Endothelial cell (in vitro differentiated cells): Measurements from ENCODE around the gene MAP3K5. TPM values are rescaled to one million over a fixed set of nuclear protein-coding genes. Genes with fewer than 3 reads are reported as not detected.

ENCODE experiments used
- DNase-seq: peaks from one replicate; pipeline ENCODE4 v3.0.0; 2021; ENCODE audit warnings: low spot score
- H3K27ac Mint-ChIP-seq: one replicate; pipeline ENCODE4 v1.8.0; 2021; ENCODE audit warnings: mixed read lengths, inconsistent platforms; ENCODE audit not compliant: unreplicated experiment
- H3K27me3 Mint-ChIP-seq: one replicate; pipeline ENCODE4 v1.8.0; 2021; ENCODE audit warnings: mild to moderate bottlenecking, moderate library complexity, mixed read lengths, inconsistent platforms; ENCODE audit not compliant: unreplicated experiment
- H3K36me3 Mint-ChIP-seq: one replicate; pipeline ENCODE4 v1.8.0; 2021; ENCODE audit warnings: mild to moderate bottlenecking, low read depth, mixed read lengths, inconsistent platforms; ENCODE audit not compliant: unreplicated experiment
- H3K4me1 Mint-ChIP-seq: one replicate; pipeline ENCODE4 v1.8.0; 2021; ENCODE audit warnings: mild to moderate bottlenecking, mixed read lengths, inconsistent platforms; ENCODE audit not compliant: unreplicated experiment
- H3K4me3 Mint-ChIP-seq: one replicate; pipeline ENCODE4 v1.8.0; 2021; ENCODE audit warnings: mild to moderate bottlenecking, mixed read lengths, inconsistent platforms; ENCODE audit not compliant: unreplicated experiment
- H3K9me3 Mint-ChIP-seq: one replicate; pipeline ENCODE4 v1.8.0; 2021; ENCODE audit warnings: mixed read lengths, inconsistent platforms; ENCODE audit not compliant: unreplicated experiment
- CTCF ChIP-seq: fragments of 200-600 bp; sonication (generic); IDR thresholded peaks from one replicate; pipeline ENCODE4 v1.5.0; 2021; ENCODE audit warnings: antibody characterized with exemption; ENCODE audit not compliant: unreplicated experiment
- total RNA-seq: library from RNA; stranded (reverse); fragmentation: NEBNext Ultra II Directional; extraction: Animal tissue kit (Norgen Biotek cat#: 25700); gene quantifications from one replicate; pipeline ENCODE4 v1.2.1, GENCODE V29; 2021; ENCODE audit not compliant: unreplicated experiment

Gene MAP3K5
- total RNA-seq, 1 donor from 2014 or later = 0.33 TPM

- no peak for DNase-seq
- TF ChIP-seq CTCF = no peak
- no peaks in the 10 kb centered on the region for H3K9me3 Mint-ChIP-seq
- H3K4me1 Mint-ChIP-seq = no peaks in the 10 kb centered on the region
- H3K36me3 Mint-ChIP-seq = no peaks in the 10 kb centered on the region
- no peak overlapping the region for H3K27ac Mint-ChIP-seq
- no peak overlapping the region for H3K4me3 Mint-ChIP-seq
- H3K27me3 Mint-ChIP-seq = no peaks in the 10 kb centered on the region
These were observed 274.7 kb downstream of the MAP3K5 start for GRCh38 chr6:136517582-136517981.

GRCh38 chr6:136517002-136517401, 275.3 kb downstream of the MAP3K5 start:
- TF ChIP-seq CTCF = no peak
- Mint-ChIP-seq H3K4me1 (no peaks in the 10 kb centered on the region), H3K36me3 (no peaks in the 10 kb centered on the region), H3K27ac (no peak overlapping the region), H3K9me3 (no peaks in the 10 kb centered on the region), H3K27me3 (no peaks in the 10 kb centered on the region), H3K4me3 (no peak overlapping the region)
- DNase-seq = no peak

GRCh38 chr6:136514591-136514990, 277.7 kb downstream of the MAP3K5 start:
- no peak overlapping the region for H3K27ac Mint-ChIP-seq
- no peak for DNase-seq
- no peaks in the 10 kb centered on the region for H3K36me3 Mint-ChIP-seq
- no peaks in the 10 kb centered on the region for H3K27me3 Mint-ChIP-seq
- no peaks in the 10 kb centered on the region for H3K9me3 Mint-ChIP-seq
- H3K4me3 Mint-ChIP-seq = no peak overlapping the region
- TF ChIP-seq CTCF = no peak
- H3K4me1 Mint-ChIP-seq = no peaks in the 10 kb centered on the region

- Mint-ChIP-seq H3K4me1 (no peaks in the 10 kb centered on the region), H3K36me3 (no peaks in the 10 kb centered on the region), H3K27me3 (no peaks in the 10 kb centered on the region), H3K9me3 (no peaks in the 10 kb centered on the region), H3K4me3 (no peak overlapping the region), H3K27ac (no peak overlapping the region)
- no peak for TF ChIP-seq CTCF
- DNase-seq = no peak
These were observed 280.4 kb downstream of the MAP3K5 start for GRCh38 chr6:136511926-136512325.

GRCh38 chr6:136511397-136511796, 280.9 kb downstream of the MAP3K5 start:
- H3K4me1 Mint-ChIP-seq = no peaks in the 10 kb centered on the region
- no peaks in the 10 kb centered on the region for H3K9me3 Mint-ChIP-seq
- H3K27ac Mint-ChIP-seq = no peak overlapping the region
- H3K27me3 Mint-ChIP-seq = no peaks in the 10 kb centered on the region
- no peak for TF ChIP-seq CTCF
- H3K4me3 Mint-ChIP-seq = no peak overlapping the region
- no peaks in the 10 kb centered on the region for H3K36me3 Mint-ChIP-seq
- no peak for DNase-seq
